ENCODE data around the gene CBX1. TPM values are rescaled to one million over a fixed set of nuclear protein-coding genes. Genes with fewer than 3 reads are reported as not detected.

The CBX1 gene
- total RNA-seq, 2 experiments from 2014 or later: 59.7 to 70.4 TPM

DNA sequence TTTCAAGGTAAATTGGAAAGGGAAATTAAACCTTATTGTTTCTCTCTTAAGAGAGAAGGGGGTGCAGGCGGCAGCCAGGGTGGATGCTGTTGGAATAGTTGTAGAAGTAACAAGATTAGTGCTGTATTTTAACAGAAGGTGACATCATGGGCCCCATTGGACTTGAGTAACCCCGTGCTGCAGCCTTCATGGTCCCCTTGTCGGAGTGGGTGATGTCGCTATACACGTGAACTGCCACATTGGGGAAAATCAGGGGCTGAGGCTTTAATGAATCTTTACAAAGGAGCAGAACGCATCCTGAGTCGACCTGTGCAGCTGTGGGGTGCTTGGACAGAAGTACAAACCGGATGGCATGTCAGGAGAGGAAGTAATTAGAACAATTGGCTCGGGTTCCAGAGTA is 9.5 kb upstream of the CBX1 start:
- Histone ChIP-seq H3K27ac (ENCODE audit: low read depth, low read length, poor library complexity, severe bottlenecking) (no peak overlapping the region), H3K9me3 (ENCODE audit: low read length) (no peaks in the 10 kb centered on the region), H3K9me2 (ENCODE audit: insufficient read depth, low read length) (no peaks in the 10 kb centered on the region), H4K20me1 (ENCODE audit: insufficient read depth, low read length) (no peaks in the 10 kb centered on the region), H3K4me3 (ENCODE audit: low read depth, low read length, poor library complexity, severe bottlenecking) (no peak overlapping the region), H3K4me2 (ENCODE audit: low read length) (no peak overlapping the region), H3K79me2 (ENCODE audit: insufficient read depth, low read depth, low read length) (peaks cover 15% of the 10 kb centered on the region; the same call in 1 of the 2 replicates), H3K4me1 (ENCODE audit: insufficient read depth, low read length, poor library complexity, severe bottlenecking) (peaks cover 23% of the 10 kb centered on the region), H2AFZ (ENCODE audit: low read length) (no peak overlapping the region), H3K36me3 (ENCODE audit: insufficient read depth, low read length) (peaks cover 22% of the 10 kb centered on the region)
- intact Hi-C loops (cut with micrococcal nuclease; ENCODE audit: unreplicated experiment): no loop called here
- DNase-seq (ENCODE audit: low spot score): no peak
- TF ChIP-seq, protein P1, sequence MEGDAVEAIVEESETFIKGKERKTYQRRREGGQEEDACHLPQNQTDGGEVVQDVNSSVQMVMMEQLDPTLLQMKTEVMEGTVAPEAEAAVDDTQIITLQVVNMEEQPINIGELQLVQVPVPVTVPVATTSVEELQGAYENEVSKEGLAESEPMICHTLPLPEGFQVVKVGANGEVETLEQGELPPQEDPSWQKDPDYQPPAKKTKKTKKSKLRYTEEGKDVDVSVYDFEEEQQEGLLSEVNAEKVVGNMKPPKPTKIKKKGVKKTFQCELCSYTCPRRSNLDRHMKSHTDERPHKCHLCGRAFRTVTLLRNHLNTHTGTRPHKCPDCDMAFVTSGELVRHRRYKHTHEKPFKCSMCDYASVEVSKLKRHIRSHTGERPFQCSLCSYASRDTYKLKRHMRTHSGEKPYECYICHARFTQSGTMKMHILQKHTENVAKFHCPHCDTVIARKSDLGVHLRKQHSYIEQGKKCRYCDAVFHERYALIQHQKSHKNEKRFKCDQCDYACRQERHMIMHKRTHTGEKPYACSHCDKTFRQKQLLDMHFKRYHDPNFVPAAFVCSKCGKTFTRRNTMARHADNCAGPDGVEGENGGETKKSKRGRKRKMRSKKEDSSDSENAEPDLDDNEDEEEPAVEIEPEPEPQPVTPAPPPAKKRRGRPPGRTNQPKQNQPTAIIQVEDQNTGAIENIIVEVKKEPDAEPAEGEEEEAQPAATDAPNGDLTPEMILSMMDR (conservative IDR thresholded peaks at IDR 0.05; ENCODE audit: low read length): no peak
- no peak for TF ChIP-seq EZH2phosphoT487 (IDR thresholded peaks at IDR 0.05; ENCODE audit: borderline replicate concordance, low read depth, low read length)
- ChIA-PET CTCF (ENCODE audit: unreplicated experiment) (no interaction called here), POLR2A (no interaction called here)
- BruUV-seq (replicated peaks): no TSS peak

DNA sequence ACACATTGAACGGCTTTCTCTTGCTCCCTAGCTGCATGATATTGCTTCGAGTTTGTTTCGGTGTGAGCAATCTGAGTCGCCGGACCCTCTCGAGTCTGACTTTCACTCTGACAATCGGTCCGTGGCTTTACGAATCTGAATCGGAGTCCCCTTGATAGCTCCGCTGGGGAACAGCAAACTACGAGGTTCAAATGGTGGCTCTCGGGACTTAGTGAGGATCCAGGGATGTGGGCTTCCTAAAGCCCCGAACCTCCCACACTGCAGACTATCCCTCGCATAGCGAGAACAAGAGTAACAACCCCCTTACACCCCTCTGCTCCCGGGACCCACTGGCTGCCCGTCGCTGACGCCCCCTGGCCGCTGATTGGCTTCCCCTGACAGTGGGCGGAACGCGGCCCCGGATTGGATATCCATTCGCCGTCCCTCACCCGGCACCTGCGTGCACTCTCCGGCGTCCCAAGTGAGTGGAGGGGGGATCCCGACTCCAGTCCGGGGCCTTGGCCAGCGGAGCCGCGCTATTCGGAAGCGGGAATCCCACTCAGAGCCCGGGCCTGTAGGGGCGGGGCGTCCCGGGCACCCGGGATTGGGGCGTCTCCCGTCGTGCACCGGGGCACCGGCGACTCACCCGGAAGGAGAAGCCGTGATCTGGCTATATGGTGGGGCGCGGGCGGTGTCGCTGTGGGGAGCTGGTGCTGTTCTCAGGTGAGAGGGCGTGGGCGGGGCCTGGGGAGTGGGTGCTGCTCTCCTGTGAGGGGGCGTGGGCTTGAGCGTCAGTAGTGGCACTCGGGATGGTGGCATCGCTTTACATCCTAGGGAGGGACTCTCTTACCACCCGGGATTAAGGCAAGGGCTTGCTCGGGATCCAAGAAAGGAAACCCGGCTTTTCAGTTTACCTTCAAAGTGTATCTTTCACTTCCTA is 6.1 kb upstream of the CBX1 start, which contains the start of gene SNX11:
Gene SNX11 (plus strand): TSS at position 630 of the 919 bp plus-strand sequence. CDS start 4,278 bp downstream, outside the sequence.
- peaks cover 15% of the 10 kb centered on the region; the same call in 1 of the 2 replicates for H3K79me2 ChIP-seq (ENCODE audit: insufficient read depth, low read depth, low read length)
- BruUV-seq (replicated peaks): TSS peak; percentile 86
- intact Hi-C loops (cut with micrococcal nuclease; ENCODE audit: unreplicated experiment): loop anchor here (2.0 kb wide), 1 partner anchor 59 kb away; the partner anchor contains the start of gene NFE2L1

More for the DNA sequence above, 6.1 kb upstream of the CBX1 start, which contains the start of gene SNX11:
- H4K20me1 ChIP-seq (ENCODE audit: insufficient read depth, low read length): no peaks in the 10 kb centered on the region
- peak within 1 kb of the TSS; percentile 91 for H2AFZ ChIP-seq (ENCODE audit: low read length)
- DNase-seq (ENCODE audit: low spot score): peak; percentile 86
- H3K4me2 ChIP-seq (ENCODE audit: low read length): peak within 1 kb of the TSS; percentile 73
- peak within 1 kb of the TSS; percentile 94 for H3K4me3 ChIP-seq (ENCODE audit: low read depth, low read length, poor library complexity, severe bottlenecking)
- peaks cover 23% of the 10 kb centered on the region for H3K4me1 ChIP-seq (ENCODE audit: insufficient read depth, low read length, poor library complexity, severe bottlenecking)
- CTCF ChIA-PET (ENCODE audit: unreplicated experiment): interaction anchor here (0.9 to 1.0 kb wide), 2 partner anchors 59 to 160 kb away, joined by 3 to 4 read pairs; no protein-coding TSS in a partner anchor
- peak within 1 kb of the TSS; percentile 61 for H3K27ac ChIP-seq (ENCODE audit: low read depth, low read length, poor library complexity, severe bottlenecking)
- no peaks in the 10 kb centered on the region for H3K9me2 ChIP-seq (ENCODE audit: insufficient read depth, low read length)
- H3K9me3 ChIP-seq (ENCODE audit: low read length): peaks cover 8% of the 10 kb centered on the region; the same call in 1 of the 2 replicates
- H3K36me3 ChIP-seq (ENCODE audit: insufficient read depth, low read length): peaks cover 6% of the 10 kb centered on the region; the same call in 1 of the 2 replicates
- POLR2A ChIA-PET: interaction anchor here (1.9 kb wide), 1 partner anchor 11 kb away, joined by 9 read pairs; no protein-coding TSS in a partner anchor
- TF ChIP-seq, protein P1 (conservative IDR thresholded peaks at IDR 0.05; ENCODE audit: low read length): peak; percentile 48; the same call in 1 of the 2 replicates
- no peak for TF ChIP-seq EZH2phosphoT487 (IDR thresholded peaks at IDR 0.05; ENCODE audit: borderline replicate concordance, low read depth, low read length)

All from OCI-LY7 (cell line).